Measurements from ENCODE around the gene TRHDE.

Gene TRHDE

GRCh38 chr12:72272091-72272661, at the start of gene TRHDE:
Gene TRHDE, plus strand, starts transcription at chr12:72272370. Its CDS starts 274 bp downstream, at chr12:72272644.
- no peak for DNase-seq (ENCODE audit: low read depth, low spot score)

DNA sequence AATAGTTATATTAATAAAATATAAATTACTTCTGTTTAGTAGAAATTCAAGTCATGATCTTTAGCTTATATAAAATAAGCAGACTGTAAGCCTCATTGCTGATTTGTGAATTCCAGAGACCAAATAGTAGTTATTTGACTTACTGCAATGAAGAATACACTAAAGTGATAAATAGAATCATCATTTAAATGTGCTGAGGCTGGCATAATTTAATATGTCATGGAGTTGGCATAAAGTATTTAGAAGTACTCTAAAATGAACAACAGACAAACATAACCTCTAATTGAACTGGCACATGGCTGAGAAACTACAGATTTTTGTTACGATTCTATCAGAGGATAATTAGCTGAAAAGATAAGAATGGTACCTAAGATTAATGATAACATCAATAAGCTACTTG, 45.7 kb upstream of the TRHDE start:
- no peak for DNase-seq (ENCODE audit: low read depth, low spot score)

GRCh38 chr12:72228424-72228823, 43.7 kb upstream of the TRHDE start:
- no peak for DNase-seq (ENCODE audit: low read depth, low spot score)

GRCh38 chr12:72230589-72230988, 41.6 kb upstream of the TRHDE start:
- no peak for DNase-seq (ENCODE audit: low read depth, low spot score)

DNA sequence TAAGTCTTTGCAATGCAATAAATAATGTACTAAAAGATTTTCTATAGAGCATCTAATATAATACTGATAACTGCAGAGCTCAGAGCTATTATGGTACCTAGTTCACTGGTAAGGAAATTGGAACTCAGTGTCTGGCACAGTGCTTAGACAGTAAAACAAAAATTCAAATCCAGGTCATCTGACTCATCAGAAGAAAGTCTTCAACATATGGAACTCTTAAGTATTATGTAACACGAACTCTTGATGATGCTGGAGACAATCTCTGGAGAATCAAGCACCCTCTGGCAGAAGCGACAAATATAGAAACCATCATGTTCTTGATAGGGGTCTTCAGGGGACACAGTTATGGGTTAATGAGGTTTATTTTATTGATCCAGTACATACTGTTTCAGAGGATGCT, 37.3 kb upstream of the TRHDE start:
- no peak for DNase-seq (ENCODE audit: low read depth, low spot score)

- no peak for DNase-seq (ENCODE audit: low read depth, low spot score)
These were observed 36.0 kb upstream of the TRHDE start for GRCh38 chr12:72236071-72236705.

GRCh38 chr12:72241552-72241951, 30.6 kb upstream of the TRHDE start:
- no peak for DNase-seq (ENCODE audit: low read depth, low spot score)

GRCh38 chr12:72242946-72243345, 29.2 kb upstream of the TRHDE start:
- no peak for DNase-seq (ENCODE audit: low read depth, low spot score)

DNA sequence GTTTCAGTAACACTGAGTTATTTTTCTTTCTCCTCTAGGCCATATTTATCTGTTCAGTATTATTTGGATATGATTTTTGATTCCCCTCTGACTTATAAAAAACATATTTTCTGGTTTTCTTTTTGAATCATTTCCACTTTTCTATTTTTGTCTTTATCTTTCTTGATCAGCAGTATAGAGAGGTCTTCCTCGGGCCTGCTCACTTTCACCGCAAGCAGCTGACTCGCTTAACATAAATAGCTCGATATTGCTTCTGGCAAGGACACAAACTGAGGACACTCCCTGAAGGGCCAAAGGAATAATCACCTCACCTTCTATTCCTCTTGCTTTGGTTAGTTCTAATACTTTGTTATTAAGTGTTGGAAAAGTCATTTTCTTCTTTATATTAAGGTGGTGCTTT, 25.8 kb upstream of the TRHDE start:
- no peak for DNase-seq (ENCODE audit: low read depth, low spot score)

- DNase-seq (ENCODE audit: low read depth, low spot score), result no peak
These were observed 21.8 kb upstream of the TRHDE start for GRCh38 chr12:72250346-72250745.

DNA sequence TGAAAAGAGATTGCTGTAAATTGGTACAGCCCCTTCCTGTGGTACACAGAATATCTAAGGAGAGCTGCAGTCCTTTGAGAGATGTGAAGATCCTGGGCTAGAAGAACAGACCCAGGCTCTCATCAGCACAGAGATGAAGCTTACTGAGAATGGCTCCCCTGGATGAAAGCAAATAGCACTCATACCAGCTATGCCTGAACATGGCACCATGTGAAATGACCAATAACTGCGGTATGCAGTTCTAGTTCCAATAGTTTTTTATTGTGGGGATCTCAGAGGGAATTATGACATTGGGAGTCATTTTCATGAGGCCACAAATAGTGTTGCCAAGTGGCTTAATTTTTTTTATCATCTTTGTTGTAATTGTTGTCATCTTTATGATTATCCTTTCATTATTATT, 15.4 kb upstream of the TRHDE start:
- DNase-seq (ENCODE audit: low read depth, low spot score), result no peak

- no peak for DNase-seq (ENCODE audit: low read depth, low spot score)
These were observed 10.3 kb upstream of the TRHDE start for GRCh38 chr12:72261885-72262284.

- DNase-seq (ENCODE audit: low read depth, low spot score), result no peak
These were observed 7.5 kb upstream of the TRHDE start for GRCh38 chr12:72264548-72265175.

DNA sequence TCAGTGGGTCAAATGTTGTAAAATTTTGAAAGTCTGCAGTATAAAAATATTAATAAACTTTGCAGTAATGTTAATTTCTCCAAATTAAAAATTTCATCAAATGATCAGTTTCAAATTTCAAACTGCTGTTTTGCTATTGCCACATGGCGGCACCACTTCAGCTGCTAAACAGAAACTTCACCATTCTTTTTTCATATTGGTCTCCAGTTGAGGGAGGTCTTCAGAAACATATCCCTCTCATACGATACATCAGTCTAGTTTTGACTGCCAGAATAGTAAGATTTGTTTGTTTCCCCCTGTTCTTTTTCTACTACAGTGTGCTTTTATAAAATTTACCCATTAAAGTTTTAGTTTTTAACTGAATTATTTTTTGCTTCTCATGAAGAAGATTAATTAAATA, 4.2 kb upstream of the TRHDE start:
- no peak for DNase-seq (ENCODE audit: low read depth, low spot score)

DNA sequence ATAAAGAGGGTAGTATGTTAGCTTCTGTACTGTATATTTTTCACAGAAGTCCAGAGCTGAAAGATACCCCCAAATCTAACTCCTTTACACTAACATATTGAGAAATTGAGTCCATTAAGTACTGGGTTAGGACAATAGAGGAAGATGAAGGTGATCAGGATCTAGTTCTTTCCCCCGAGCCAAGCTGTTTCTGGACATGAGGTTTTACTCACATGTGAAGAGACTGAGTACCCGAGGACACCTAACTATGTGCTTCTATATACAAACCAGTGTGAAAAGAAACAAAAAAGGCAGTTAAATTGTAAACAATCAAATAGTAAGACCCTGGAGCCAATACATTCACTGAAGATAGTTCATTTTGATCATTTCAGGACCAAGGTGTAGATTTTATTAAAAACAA, 3.8 kb upstream of the TRHDE start:
- no peak for DNase-seq (ENCODE audit: low read depth, low spot score)

GRCh38 chr12:72269491-72269890, 2.7 kb upstream of the TRHDE start:
- no peak for DNase-seq (ENCODE audit: low read depth, low spot score)

DNA sequence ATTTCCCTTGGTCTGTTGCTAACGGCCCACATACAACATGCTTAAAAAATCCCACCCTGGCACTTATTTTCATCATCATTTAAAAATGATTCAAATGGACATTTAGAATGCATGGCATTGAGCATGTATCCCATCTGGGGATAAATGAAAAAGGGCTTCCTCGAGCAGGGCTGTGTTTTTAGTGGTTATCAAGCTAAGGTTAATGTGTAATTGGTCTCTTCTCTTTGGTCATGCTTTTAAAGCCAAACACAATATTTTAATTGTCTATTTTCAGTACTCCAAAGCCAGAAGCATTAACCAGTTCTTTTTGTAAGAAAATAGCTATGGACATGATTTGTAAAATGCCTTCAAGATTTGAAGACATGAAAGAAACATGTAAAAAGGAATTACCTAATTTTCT, 1.9 kb upstream of the TRHDE start:
- no peak for DNase-seq (ENCODE audit: low read depth, low spot score)

DNA sequence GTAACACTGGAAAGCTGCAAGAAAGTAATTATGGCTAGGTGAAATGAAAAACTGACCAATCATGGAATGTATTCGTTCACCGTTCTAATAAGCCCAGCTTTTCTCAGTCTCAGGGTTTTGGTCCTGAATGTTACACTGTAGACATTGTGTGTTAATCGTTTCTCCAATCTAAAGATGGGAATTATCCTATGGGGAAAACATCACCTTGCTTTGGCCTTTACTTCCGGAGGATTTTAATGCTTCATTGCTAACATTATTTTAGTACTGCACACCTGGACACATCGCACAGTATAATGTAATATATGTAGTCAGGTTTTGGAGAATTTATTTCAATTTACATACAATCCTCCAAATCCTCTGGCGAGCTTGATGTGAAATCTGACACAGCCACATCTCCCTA, 1.2 kb upstream of the TRHDE start:
- DNase-seq (ENCODE audit: low read depth, low spot score), result no peak

GRCh38 chr12:72271451-72272090, 599 bp upstream of the TRHDE start:
- DNase-seq (ENCODE audit: low read depth, low spot score), result no peak

GRCh38 chr12:72272731-72273498, 745 bp downstream of the TRHDE start:
- DNase-seq (ENCODE audit: low read depth, low spot score), result no peak

DNA sequence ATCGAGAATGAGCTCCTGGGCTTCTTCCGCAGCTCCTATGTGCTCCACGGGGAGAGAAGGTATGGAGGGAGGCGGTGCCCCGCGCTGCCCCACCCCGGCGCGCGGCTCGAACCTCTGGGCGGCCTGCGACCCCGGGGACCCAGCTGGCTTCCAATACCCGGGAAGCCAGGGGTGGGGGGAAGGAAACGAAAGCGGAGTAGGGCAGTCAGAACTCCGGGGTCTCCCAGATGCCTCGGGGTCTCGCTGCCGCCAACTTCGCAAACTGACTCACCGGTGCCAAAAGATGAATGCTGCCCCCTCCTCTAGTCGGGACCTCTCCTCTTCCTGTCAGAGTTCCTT, 1.3 kb downstream of the TRHDE start:
- DNase-seq (ENCODE audit: low read depth, low spot score), result no peak

GRCh38 chr12:72273851-72274351, 1.7 kb downstream of the TRHDE start:
- no peak for DNase-seq (ENCODE audit: low read depth, low spot score)
